PFSK-1 (cell line): Measurements from ENCODE around the gene LILRA1.

Source experiments
- FOXP2 ChIP-seq: optimal IDR thresholded peaks from 2 replicates; pipeline ENCODE3; 2011; ENCODE audit warnings: borderline replicate concordance, control low read depth, inconsistent platforms; ENCODE audit not compliant: insufficient read depth; ENCODE audit errors: extremely low read length, extremely low read depth
- POLR2AphosphoS5 ChIP-seq: IDR thresholded peaks from 2 replicates; pipeline ENCODE4 v1.6.1; 2012; ENCODE audit warnings: low read depth, mild to moderate bottlenecking, control low read depth, low read length, moderate library complexity
- SIN3A ChIP-seq: IDR thresholded peaks from 2 replicates; pipeline ENCODE4 v1.6.1; 2012; ENCODE audit warnings: mild to moderate bottlenecking, low read length, moderate library complexity, borderline replicate concordance; ENCODE audit not compliant: insufficient read depth
- TAF1 ChIP-seq: IDR thresholded peaks from 2 replicates; pipeline ENCODE4 v1.6.1; 2012; ENCODE audit warnings: low read length, control low read depth, borderline replicate concordance; ENCODE audit not compliant: insufficient read depth
- TF ChIP-seq, protein P1 (sequence below), 2 experiments: IDR thresholded peaks; 2 replicates each; pipeline versions ENCODE4 v1.6.1 to v1.8.0; 2011 to 2012; ENCODE audit warnings: low read depth in 2 of 2, low read length in 2 of 2, control low read depth in 1 of 2, inconsistent platforms in 1 of 2, mild to moderate bottlenecking in 1 of 2, moderate library complexity in 1 of 2; ENCODE audit not compliant: insufficient read depth in 1 of 2

The LILRA1 gene

DNA sequence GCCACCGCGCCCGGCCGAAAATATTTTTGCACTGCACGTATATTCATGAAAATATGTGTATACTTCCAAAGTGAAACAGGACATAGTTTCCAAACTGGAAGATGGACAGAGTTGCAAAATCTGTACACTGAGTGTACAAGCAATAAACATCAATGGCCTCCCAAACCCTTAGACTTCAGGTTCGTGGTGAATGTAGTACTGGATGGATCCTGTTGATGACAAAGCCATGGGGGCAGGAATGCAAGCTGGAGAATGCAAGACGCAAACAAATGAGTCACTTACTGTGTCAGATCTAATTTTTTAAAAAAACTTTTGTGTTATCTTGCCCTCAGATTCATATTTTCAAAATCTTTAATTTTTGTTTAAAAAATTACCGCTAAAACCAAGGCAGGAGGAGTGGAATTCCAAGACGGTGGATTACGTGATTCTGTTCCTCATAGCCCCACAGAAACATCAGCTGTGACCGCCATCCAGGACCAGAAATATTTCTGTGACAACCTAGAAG, 32.5 kb upstream of the LILRA1 start:
- TF ChIP-seq, protein P1, sequence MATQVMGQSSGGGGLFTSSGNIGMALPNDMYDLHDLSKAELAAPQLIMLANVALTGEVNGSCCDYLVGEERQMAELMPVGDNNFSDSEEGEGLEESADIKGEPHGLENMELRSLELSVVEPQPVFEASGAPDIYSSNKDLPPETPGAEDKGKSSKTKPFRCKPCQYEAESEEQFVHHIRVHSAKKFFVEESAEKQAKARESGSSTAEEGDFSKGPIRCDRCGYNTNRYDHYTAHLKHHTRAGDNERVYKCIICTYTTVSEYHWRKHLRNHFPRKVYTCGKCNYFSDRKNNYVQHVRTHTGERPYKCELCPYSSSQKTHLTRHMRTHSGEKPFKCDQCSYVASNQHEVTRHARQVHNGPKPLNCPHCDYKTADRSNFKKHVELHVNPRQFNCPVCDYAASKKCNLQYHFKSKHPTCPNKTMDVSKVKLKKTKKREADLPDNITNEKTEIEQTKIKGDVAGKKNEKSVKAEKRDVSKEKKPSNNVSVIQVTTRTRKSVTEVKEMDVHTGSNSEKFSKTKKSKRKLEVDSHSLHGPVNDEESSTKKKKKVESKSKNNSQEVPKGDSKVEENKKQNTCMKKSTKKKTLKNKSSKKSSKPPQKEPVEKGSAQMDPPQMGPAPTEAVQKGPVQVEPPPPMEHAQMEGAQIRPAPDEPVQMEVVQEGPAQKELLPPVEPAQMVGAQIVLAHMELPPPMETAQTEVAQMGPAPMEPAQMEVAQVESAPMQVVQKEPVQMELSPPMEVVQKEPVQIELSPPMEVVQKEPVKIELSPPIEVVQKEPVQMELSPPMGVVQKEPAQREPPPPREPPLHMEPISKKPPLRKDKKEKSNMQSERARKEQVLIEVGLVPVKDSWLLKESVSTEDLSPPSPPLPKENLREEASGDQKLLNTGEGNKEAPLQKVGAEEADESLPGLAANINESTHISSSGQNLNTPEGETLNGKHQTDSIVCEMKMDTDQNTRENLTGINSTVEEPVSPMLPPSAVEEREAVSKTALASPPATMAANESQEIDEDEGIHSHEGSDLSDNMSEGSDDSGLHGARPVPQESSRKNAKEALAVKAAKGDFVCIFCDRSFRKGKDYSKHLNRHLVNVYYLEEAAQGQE (IDR thresholded peaks at IDR 0.05; ENCODE audit: insufficient read depth in 1 of 2, low read depth in 2 of 2, low read length in 2 of 2) = no peak
- TF ChIP-seq POLR2AphosphoS5 = no peak
- no peak for TF ChIP-seq FOXP2
- no peak for TF ChIP-seq TAF1
- no peak for TF ChIP-seq SIN3A

DNA sequence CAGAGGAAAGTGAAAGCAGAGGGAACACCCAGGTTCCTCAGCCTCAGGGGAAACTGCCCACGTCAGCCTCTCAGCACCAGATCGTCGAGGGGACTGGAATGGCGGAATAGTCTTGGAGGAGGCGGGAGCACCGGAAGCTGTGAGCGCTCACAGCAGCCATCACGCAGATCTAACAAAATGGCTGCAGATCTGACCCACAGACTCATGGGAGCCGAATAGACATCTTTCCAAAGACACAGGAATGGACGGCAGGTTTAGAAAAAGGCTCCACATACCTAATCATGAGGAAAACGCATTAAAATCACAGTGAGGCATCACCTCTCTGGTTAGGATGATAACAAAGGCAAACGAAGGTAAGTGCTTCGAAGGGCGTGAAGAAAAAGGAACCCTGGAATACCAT, 31.6 kb upstream of the LILRA1 start:
- no peak for TF ChIP-seq TAF1
- no peak for TF ChIP-seq FOXP2
- TF ChIP-seq, protein P1 (IDR thresholded peaks at IDR 0.05; ENCODE audit: insufficient read depth in 1 of 2, low read depth in 2 of 2, low read length in 2 of 2) = no peak

DNA sequence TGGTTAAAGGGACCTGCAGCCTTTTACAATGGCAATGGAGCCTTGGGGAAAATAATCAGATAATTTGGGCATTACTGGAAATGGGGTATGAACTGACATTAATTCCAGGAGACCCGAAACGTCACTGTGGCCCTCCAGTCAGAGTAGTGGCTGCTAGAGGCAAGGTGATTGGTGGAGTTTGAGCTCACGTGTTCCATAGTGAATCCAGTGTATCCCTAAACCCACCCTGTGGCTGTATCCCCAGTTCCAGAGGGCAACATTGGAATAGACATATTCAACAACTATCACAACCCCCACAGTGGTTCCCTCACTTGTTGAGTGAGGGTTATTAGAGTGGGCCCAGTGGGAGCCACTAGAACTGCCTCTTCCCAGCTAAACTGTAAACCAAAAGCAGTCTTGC, 23.1 kb upstream of the LILRA1 start:
- TF ChIP-seq FOXP2 (no peak), SIN3A (no peak), POLR2AphosphoS5 (no peak), TAF1 (no peak)
- TF ChIP-seq, protein P1 (IDR thresholded peaks at IDR 0.05; ENCODE audit: insufficient read depth in 1 of 2, low read depth in 2 of 2, low read length in 2 of 2) = no peak

DNA sequence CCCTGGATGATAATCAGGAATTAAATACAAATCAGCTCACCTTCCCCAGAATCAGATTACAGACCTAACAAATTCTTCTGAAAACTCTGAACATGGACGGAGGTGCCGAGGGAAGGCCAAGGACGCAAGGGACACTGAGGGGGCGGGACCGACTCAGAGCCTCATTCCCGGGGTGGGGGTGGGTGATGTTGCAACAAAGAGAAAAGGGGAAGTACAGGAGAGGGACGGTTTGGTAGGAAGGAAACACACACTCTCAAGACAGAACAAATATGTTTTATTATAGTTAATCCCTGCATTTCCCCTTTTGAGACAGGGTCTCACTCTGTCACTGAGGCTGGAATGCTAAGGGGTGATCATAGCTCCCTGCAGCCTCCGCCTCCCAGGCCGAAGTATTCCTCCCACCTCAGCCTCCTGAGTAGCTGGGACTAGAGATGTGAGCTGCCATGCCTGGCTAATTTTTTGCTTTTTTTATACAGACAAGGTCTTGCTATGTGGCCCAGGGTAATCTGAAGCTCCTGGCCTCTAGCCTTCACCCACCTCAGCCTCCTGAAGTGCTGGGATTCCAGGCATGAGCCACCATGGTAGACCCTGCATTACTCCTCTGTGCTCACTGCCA, 20.6 kb upstream of the LILRA1 start:
- TF ChIP-seq SIN3A = no peak
- no peak for TF ChIP-seq FOXP2
- TF ChIP-seq POLR2AphosphoS5 = no peak
- TF ChIP-seq, protein P1 (IDR thresholded peaks at IDR 0.05; ENCODE audit: insufficient read depth in 1 of 2, low read depth in 2 of 2, low read length in 2 of 2) = no peak
- no peak for TF ChIP-seq TAF1

DNA sequence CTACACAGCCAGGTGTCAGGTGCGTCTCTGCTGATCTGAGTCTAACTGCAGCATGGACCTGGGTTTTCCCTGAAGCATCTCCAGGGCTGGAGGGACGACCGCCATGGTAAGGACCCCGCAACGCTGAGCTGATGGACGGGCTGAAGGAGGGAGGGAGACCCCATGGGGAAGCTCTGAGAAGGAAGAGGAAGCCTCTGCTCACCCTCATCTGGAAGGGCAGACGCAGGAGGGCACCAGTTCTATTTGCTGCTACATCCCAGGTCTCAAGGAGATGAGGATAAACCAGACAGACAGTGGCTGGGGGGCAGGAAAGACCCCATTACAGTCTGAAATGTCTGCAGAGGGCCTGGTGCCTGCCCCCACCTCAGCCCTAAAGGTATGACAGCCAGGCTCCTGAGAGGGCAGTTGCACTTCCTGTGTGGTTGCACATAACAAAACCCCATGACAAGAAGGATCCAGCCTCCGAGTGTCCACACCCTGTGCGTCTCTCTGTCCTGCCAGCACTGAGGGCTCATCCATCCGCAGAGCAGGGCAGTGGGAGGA, 20.0 kb upstream of the LILRA1 start, which contains the start of gene LILRA2:
LILRA2 (plus strand) TSS at position 461 of the 543 bp plus-strand sequence. CDS start 89 bp downstream, outside the sequence.
- TF ChIP-seq, protein P1 (IDR thresholded peaks at IDR 0.05; ENCODE audit: insufficient read depth in 1 of 2, low read depth in 2 of 2, low read length in 2 of 2) = no peak
- no peak for TF ChIP-seq TAF1
- no peak for TF ChIP-seq SIN3A
- TF ChIP-seq POLR2AphosphoS5 = no peak
- no peak for TF ChIP-seq FOXP2
